GM19238 (cell line): ENCODE results near the gene ZBTB21.

ENCODE experiments used
- DNase-seq: peaks from one replicate; pipeline ENCODE4 v3.0.0; 2011; ENCODE audit warnings: low spot score; ENCODE audit not compliant: insufficient read length

ZBTB21 gene

DNA sequence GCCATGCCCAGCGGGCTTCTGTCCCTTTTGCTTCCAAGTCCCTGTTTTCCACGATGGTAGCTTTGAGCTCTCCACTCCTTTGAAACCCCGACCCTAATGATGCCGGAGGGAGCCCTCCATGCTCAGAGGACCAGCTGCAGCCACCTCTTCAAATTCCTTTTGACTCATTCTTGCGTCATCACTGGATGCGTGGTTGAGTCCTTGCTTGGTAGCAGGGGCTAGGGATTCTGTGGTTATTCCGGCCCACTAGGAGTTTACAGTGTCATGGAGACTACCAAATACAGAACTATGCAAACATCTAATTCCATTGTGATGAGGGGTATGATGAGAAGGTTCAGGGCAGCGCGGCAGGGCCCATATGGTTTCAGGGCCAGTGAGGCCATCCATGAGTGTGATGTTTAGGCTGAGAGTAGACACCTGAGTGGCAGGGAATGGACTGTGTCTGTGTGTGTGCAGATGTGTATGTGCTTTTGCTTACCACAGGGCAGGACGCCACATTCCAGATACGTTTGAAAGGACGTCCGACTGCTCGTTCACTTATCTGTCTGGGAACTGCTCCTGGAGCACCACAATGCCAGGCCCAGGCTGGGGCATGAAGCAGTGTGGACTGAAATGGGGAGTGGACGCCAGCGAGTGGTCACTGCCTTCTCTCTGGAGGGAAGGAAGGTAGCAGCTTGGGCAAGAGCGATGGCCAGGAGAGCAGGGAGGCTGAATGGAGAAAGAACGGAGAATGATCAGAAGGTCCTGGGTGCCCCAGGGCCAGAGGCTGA, 30.4 kb upstream of the ZBTB21 start:
- no peak for DNase-seq

DNA sequence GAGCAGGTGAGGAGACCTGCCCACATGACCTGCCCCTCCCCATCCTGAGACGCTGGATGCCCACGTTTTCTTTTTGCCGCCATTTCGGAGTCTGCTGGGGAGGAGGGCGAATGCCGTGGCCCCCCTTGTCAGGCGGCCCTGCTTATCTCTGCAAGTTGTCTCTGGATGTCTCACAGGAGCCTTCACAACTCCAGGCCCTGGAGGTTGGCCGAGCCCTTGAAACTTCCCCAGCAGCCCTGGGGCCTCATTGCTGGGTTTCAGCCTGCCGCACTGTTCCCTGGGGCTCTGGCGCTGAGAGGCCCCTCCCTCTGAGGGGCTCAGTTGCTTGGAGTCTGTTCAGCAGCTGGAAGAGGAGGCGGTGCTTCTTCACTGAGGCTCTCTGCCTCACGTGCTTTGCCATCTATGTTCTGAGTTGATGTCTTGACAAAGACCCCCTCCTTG, 29.8 kb upstream of the ZBTB21 start:
- no peak for DNase-seq

DNA sequence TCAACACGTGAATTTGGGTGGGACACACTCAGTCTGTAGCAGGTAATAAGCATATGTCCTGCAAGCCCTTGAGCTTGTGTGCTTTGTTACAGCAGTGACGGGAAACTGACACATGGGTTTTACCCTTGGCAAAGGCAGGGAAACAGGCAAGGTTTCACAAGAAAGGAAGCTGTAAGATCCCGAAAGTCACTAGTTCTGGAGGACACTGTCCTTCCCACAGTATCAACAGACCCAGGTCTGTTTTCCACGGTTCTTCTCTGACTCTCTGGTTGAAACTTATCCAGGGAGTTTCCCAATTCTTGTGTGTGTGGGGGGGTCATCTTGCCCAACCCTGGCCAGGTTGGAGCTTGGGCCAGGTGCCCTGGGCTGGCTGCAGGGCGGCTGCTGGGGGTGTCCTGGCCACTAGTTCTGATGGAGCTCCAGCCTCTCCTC, 29.3 kb upstream of the ZBTB21 start:
- no peak for DNase-seq

DNA sequence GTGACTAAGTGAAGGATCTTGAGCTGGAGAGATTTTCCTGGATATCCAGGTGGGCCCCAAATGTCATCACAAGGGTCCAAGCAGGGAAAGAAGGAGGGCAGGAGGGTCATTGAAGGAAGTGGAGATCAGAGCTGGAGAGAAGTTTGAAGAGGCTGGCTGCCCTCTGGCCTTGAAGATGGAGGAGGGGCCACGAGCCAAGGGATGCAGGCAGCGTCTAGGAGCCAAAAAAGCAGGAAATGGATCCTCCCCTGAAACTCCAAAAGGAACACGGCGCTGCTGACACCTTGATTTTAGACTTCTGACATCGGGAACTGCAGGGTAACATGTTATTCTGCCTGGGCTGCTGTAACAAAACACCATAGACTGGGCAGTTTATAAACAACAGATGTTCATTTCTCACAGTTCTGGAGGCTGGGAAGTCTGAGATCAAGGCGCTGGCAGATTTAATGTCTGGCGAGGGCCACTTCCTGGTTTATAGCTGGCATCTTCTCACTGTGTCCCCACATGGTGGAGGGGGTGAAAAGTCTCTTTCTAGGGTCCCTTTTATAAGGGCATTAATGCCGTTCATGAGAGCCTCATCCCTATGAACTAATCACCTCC, 28.8 kb upstream of the ZBTB21 start:
- DNase-seq, result no peak

DNA sequence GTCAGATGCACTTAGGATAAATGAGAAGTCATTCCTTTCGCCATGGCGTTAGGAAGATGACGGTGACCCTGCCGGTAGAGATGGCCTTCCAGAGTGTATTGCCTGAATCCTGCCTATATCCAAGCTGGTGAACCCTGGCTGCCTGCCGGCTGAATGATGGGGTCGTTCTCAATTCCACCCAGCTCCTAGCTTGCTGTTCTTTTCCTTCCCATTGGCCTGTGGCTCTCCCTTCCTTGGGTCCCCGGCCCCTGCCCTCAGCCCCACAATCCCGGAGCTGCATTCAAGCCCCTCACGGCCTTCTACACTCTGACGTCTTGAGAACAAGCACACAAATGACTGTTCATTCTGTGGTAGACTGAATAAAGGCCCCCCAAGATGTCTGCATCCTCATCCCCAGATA, 28.2 kb upstream of the ZBTB21 start:
- DNase-seq, result no peak

DNA sequence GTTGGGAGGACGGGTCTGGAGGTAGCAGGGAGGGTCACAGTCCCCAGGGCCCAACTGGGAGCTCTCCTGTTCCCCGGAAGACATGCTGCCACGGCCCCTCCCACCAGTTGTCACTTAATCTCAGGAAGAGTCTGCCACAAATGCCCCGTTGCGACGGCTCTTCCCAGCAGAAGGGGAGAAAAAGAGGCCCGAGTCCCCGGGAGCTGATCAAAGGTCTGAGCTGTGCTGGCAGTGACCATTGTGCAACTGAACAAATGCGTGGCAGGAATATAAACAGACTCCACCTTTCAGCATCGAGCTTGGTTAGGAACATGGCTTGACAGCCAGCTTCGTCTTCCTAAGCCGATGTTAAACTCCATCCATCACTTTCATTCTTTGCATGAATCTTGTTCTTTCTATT, 27.8 kb upstream of the ZBTB21 start:
- no peak for DNase-seq

DNA sequence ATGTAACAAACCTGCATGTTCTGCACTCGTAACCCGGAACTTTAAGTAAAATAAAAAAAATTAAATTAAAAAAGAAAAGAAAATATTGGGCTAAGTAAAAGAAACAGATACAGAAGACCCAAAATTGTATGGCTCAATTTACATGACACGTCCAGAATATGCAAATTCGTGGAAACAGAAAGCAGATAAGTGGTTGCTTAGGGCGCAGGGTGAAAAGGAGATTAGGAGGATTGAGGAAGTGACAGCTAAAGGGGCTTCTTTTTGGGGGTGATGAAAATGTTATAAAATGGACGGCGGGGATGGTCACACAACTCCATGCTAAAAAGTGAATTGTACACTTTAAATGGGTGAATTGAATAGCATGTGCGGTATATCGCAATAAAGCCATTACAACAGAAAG, 27.4 kb upstream of the ZBTB21 start:
- DNase-seq, result no peak

DNA sequence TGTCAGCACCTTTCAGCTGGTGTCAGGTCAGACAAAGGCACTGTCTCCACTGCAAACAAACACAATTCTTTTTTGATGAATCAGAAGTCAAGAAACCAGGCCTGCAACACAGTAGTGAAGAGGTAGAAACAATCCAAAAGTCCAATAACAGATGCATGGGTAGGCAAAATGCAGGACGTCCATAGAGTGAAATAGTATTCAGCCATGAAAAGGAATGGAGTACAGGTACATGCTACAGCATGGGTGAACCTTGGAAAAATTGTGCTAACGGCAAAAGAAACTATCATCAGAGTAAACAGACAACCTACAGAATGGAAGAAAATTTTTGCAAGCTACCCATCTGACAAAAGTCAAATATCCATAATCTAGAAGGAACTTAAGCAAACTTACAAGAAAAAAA, 26.2 kb upstream of the ZBTB21 start:
- no peak for DNase-seq

DNA sequence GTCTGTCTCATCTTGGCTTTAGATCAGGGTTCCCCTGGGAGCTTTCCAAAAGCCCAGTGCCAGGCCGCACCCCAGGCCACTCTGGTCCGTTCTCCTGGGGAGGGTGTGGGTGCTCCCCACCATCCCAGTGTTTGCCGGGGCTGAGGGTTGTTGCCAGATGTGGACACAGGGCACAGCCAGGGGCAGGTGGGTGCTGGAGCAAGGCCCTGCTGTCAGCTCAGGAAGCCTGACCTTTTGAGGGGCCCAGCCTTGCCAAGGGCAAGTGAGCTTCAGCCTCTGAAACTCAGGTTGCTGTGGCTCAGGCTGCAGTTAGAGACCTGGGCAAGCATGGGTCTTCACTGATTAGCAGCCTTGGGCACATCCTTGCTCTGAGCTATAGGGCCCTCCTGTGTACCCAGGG, 22.8 kb upstream of the ZBTB21 start:
- no peak for DNase-seq

DNA sequence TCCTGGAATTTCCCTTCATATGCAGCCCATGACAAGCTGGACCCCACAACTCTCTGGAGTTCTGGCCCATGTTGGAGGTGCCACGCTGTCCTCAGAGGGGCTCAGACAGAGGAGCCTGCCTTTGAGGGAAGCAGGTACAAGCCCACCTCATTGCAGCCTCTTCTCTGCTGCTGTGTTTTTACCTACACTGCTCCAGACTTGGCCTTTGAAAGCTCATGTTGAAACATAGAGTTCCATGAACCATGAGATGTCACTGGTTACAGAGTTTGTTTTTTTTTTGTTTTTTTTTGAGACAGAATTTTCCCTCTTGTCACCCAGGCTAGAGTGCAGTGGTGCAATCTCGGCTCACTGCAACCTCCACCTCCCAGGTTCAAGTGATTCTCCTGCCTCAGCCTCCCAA, 22.1 kb upstream of the ZBTB21 start:
- no peak for DNase-seq

DNA sequence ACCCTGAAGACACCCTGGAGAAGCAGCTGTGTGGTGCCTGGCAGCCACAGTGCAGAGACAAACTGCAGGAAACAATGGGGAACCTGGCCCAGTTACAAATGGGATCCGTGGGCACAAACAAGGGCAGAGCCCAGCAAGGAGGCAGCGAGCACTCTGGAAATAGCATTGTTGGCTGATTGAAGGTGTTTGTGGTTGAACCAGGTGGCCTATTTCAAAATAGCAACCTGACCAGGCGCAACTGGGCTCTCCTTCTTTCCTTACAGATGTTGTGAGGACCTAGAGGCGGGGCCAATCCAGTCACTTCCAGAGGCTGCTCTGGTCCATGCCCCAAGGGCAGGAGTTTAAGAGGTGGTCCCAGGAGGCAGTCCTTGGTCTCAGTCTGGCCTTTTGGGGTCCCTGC, 21.7 kb upstream of the ZBTB21 start:
- DNase-seq, result no peak

DNA sequence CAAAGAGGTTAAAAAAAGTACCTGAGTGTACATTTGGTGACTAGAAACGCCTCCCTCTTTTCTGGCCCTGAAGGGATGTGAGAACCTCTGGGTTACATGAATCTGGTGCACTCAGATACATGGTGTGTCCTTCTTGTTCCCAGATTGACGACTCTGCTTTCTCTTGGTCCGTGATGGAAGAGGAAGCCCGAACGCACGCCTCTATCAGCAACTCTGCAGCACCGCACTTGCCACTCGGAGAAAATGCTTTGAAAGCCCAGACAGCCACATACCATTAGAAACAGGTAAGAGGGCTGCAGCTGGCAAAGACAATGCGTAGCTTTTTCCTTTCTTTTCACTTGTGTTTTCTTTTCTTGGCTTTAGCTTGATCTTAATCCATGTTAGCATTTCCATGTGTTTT, 21.1 kb upstream of the ZBTB21 start:
- DNase-seq, result no peak

DNA sequence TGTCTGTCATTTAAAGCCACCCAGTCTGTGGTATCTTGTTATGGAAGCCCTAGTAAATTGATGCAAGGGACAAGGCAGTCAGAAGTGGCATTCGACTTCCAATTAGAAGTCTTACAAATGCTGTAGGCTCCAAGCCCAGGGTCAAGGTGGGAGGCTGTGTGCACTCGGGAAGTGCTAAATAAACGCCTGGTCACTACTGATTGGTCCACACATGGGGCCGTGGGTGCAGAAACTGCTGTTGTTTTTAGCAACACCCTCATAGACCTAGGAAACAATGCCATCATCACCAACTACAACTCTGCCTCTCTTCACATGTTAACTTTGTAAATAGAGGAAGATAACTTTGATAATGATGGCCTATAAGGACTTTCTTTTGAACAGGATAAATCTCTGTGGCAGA, 20.2 kb upstream of the ZBTB21 start:
- DNase-seq, result no peak

DNA sequence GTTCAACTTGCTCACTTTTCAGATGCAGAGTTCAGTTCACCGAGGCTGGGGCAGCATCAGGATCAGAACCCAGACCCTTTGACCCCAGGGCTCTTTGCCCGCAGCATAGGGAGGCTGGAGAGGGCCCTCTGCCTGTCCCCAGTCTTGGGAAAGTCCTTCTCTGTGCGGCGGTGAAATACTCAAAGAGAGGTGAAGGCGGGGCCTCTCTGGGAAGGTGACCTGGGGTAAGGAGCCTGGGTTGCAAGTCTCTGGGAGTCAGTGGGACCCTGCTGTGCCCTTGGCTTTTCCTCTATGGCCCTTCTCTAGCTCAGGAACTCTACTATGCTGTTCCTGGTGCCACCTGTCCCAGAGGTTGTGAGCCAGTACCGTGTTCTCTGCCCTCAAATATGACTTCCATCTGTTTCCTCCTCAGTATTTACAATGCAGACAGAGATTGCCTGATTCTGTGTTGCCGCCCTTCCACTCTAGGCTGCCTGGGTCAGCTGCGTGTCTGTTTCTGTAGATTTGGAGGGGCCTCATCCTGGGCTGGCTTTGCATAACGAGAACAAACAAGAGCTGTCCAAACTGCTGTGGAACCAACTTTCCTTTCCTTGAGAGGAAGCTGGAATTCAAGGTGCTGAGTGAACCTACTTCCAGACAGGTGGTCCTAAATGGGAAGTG, 18.7 kb upstream of the ZBTB21 start:
- no peak for DNase-seq

DNA sequence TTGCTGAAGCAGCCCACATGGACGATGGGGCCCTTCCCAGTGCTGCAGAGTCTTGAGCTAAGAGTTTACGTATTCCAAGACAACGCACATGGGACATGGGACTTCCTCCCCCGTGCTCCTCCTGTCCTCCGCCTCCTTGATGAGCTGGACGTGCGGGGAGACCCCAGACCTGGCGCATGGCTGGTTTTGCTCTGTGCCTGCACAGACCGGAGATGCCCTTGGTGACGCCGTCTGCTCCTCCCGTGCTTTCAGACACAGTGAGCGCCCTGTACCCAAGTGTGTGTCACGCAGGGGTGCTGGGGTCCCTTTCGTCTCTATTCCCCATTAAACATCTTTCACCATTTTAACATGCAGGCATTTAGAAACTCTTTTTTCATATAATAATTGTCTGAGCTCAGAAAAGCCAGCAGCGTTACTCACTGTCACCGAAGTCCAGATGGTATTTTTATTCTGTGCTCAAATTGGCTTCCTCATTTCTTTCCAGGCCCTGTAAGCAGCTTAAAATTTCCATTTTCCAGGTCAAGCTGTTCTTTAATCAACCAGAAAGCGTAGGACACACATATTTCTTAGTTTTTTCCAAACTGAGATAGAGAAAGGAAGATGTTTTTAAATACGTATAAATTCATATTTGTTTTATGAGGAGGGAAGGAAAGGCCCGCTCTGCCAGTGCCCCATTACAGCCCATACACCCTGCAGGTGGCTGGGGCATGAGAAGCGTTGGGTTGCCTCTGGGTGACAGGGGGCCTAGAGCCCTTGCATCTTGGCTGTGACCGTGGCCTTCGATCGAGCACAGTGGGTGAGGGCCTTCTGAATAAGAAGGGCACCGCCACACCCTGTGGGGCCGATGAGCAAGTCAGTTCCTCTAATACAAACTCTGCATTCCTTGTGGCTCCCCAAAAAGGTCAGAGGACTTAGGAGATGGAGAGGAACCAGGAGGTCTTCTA, 17.9 kb upstream of the ZBTB21 start:
- no peak for DNase-seq

DNA sequence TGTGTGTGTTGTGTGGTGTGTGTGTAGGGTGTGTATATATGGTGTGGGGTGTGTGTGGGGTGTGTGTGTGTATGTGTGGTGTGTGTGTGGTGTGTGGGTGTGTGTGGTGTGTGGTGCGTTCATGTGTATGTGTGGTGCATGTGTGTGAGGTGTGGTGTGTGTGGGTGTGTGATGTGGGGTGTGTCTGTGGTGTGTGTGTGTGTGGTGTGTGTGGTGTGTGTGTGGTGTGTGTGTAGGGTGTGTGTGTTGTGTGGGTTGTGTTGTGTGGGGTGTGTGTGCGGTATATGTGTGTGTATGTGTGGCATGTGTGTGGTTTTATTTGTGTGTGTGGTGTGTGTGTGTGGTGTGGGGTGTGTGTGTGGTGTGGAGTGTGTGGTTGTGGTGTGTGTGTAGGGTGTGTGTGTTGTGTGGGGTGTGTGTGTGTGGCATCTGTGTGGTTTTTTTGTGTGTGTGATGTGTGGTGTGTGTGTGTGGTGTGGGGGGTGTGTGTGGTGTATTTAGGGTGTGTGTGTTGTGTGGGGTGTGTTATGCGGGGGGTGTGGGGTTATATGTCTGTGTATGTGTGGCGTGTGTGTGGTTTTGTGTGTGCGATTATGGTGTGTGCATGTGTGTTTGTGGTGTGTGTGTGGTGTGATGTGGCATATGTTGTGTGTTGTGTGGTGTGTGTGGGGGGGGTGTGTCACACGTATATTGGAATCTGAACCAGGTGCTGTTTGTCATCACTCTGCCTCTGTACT, 17.1 kb upstream of the ZBTB21 start:
- no peak for DNase-seq

DNA sequence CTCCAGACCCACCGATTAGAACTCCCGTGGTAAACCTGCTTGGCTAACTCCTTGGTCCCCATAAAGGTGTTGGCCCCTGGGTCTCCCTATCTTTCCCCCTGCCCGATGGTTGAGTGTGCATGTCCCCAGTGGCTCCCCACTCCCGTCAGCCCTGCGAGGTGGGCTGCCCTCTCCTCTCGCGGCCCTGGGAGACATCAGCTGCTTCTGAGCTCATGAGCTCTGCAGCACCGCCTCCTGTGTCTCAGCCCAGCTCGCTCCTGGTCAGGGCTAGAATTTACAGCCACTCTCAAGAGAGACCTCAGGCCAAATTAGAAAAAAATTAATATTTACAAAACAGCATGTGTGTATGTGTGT, 15.9 kb upstream of the ZBTB21 start:
- DNase-seq, result no peak

DNA sequence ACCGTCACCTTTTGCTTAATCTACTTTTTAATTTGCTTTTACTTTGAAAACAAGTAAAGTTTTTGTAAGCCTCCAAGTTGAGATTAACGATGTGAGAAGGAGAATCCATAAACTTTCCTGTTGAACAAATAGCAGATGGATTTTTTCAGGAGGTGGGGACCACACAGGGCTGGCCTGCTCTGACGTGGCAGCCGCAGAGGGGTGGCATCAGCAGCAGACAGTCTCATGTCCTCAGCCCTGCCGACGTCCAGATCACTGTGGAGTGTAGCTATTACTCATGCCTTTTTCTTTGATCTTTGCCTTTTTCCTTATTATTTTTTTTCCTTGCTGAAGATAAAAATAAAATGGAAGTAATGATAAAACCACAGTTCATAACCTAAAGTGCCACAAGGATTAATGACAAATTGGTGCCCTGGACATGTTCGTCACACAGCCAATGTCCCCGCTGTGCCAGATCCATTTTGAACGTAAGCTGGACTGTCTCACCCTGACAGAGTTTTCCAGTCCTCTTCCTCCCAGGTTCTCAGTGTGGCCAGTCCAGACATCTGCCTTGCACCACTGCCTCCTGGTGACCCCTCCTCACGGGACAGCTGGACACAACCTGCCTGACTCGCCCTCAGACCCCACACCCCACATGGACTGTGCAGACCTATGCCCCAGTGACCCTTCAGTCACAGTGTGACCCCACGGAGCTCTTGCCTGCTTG, 15.4 kb upstream of the ZBTB21 start:
- DNase-seq, result no peak

DNA sequence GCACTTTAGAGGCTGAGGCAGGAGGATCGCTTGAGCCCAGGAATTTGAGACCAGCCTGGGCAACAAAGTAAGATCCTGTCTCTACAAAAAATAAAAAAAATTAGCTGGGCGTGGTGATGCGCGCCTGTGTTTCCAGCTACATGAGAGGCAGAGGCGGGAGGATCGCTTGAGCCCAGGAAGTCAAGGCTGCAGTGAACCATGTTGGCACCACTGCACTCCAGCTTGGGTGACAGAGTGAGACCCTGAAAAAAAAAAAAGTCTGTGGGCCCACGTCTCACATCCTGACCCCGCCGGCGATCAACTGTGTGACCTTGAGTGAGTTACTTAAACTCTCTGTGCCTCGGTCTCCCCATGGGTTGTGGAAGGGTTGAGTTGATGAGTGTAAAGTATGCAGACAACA, 12.7 kb upstream of the ZBTB21 start:
- DNase-seq, result no peak

DNA sequence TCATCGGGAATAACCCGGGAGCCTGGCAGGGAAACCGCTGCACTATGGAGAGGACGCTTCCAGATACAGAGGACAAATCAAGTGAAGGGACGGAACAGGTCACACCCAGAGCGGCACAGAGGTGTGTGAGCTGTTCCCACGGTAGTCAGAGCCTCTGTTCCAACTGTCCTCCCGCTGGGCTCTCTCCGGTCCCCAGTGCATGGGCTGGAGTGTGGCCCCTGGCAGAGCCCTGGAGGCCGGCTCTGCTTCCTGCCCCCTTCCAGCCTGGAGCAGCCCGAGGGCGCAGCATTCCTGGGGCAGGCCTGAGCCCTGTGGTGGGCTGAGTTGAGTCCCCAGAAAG, 11.9 kb upstream of the ZBTB21 start:
- no peak for DNase-seq
